T-helper 22 cell (primary cell): Measurements from ENCODE around the gene IFI27L1.
A peak's percentile ranks its signal among the peaks of the same experiment; 100 is the strongest.

Experiments used
- DNase-seq: peaks from one replicate; pipeline ENCODE4 v3.0.0-alpha.2; 2020; ENCODE audit warnings: low read depth

The IFI27L1 gene

GRCh38 chr14:94114589-94115057 is 33.5 kb downstream of the IFI27L1 start:
- no peak for DNase-seq

- DNase-seq: no peak
Measured at GRCh38 chr14:94115058-94115591, 34.0 kb downstream of the IFI27L1 start.

- DNase-seq: no peak
Measured at GRCh38 chr14:94115631-94116030, 34.5 kb downstream of the IFI27L1 start.

- DNase-seq: no peak
Measured at GRCh38 chr14:94116701-94117100, 35.6 kb downstream of the IFI27L1 start.

- no peak for DNase-seq
Measured at GRCh38 chr14:94117856-94118255, 36.7 kb downstream of the IFI27L1 start.

- no peak for DNase-seq
Measured at GRCh38 chr14:94119071-94119470, 38.0 kb downstream of the IFI27L1 start.

GRCh38 chr14:94120667-94121340 is 39.7 kb downstream of the IFI27L1 start:
- DNase-seq: no peak

- no peak for DNase-seq
Measured at GRCh38 chr14:94121485-94121884, 40.4 kb downstream of the IFI27L1 start.

- DNase-seq: no peak
Measured at GRCh38 chr14:94122438-94122837, 41.3 kb downstream of the IFI27L1 start.

GRCh38 chr14:94123296-94123695 is 42.2 kb downstream of the IFI27L1 start:
- DNase-seq: no peak

GRCh38 chr14:94123868-94124267 is 42.8 kb downstream of the IFI27L1 start:
- DNase-seq: no peak

- DNase-seq: no peak
Measured at GRCh38 chr14:94124582-94125377, 43.7 kb downstream of the IFI27L1 start.

- DNase-seq: no peak
Measured at GRCh38 chr14:94125659-94126418, 44.7 kb downstream of the IFI27L1 start.

- no peak for DNase-seq
Measured at GRCh38 chr14:94126419-94126677, 45.2 kb downstream of the IFI27L1 start.

GRCh38 chr14:94126800-94127199 is 45.7 kb downstream of the IFI27L1 start:
- DNase-seq: no peak

- DNase-seq: no peak
Measured at GRCh38 chr14:94127330-94127729, 46.2 kb downstream of the IFI27L1 start.

- DNase-seq: no peak
Measured at GRCh38 chr14:94128216-94128839, 47.2 kb downstream of the IFI27L1 start.

- peak; percentile 62 for DNase-seq
Measured at GRCh38 chr14:94129111-94129757, 48.1 kb downstream of the IFI27L1 start, which contains the start of gene IFI27L2. IFI27L2 (minus strand) TSS chr14:94129604; CDS start chr14:94129564, 40 bp downstream.

GRCh38 chr14:94129758-94130414 is 48.8 kb downstream of the IFI27L1 start:
- peak; percentile 13 for DNase-seq

- peak; percentile 20 for DNase-seq
Measured at GRCh38 chr14:94132285-94132887, 51.3 kb downstream of the IFI27L1 start.

GRCh38 chr14:94135476-94135875 is 54.4 kb downstream of the IFI27L1 start:
- no peak for DNase-seq
